H9 (cell line): Measurements from ENCODE around the gene ROPN1B. TPM values are rescaled to one million over a fixed set of nuclear protein-coding genes. Genes with fewer than 3 reads are reported as not detected.

Experiments
- DNase-seq: peaks from one replicate; pipeline ENCODE4 v3.0.0-alpha.2; 2017
- H2AFZ ChIP-seq: one replicate; pipeline ENCODE4 v1.6.1; 2013; ENCODE audit warnings: mild to moderate bottlenecking, low read length, control low read depth, moderate library complexity
- H2AK5ac ChIP-seq: 2 replicates; pipeline ENCODE4 v1.6.1; 2013; ENCODE audit warnings: low read length, control low read depth, mixed read lengths; ENCODE audit not compliant: insufficient read length
- H2BK120ac ChIP-seq: one replicate; pipeline ENCODE4 v1.6.1; 2013; ENCODE audit warnings: low read depth, mild to moderate bottlenecking, low read length, control low read depth, inconsistent platforms; ENCODE audit not compliant: poor library complexity, severe bottlenecking
- H2BK12ac ChIP-seq: 2 replicates; pipeline ENCODE4 v1.6.1; 2013; ENCODE audit warnings: low read length, control low read depth, mixed read lengths, low read depth; ENCODE audit not compliant: insufficient read length
- H2BK15ac ChIP-seq: 2 replicates; pipeline ENCODE4 v1.6.1; 2013; ENCODE audit warnings: low read depth, low read length, control low read depth
- H2BK20ac ChIP-seq: one replicate; pipeline ENCODE4 v1.6.1; 2013; ENCODE audit warnings: low read depth, mild to moderate bottlenecking, low read length, control low read depth, inconsistent platforms; ENCODE audit not compliant: poor library complexity, severe bottlenecking
- H2BK5ac ChIP-seq: 2 replicates; pipeline ENCODE4 v1.6.1; 2013; ENCODE audit warnings: low read length, control low read depth, mixed read lengths; ENCODE audit not compliant: insufficient read length
- H3K14ac ChIP-seq: 2 replicates; pipeline ENCODE4 v1.6.1; 2013; ENCODE audit warnings: low read length, control low read depth; ENCODE audit not compliant: insufficient read depth
- H3K18ac ChIP-seq: 2 replicates; pipeline ENCODE4 v1.6.1; 2013; ENCODE audit warnings: low read depth, mild to moderate bottlenecking, mixed read lengths, low read length, control low read depth; ENCODE audit not compliant: insufficient read length
- H3K23ac ChIP-seq: 2 replicates; pipeline ENCODE4 v1.6.1; 2013; ENCODE audit warnings: low read length, control low read depth, mixed read lengths, low read depth; ENCODE audit not compliant: insufficient read length
- H3K23me2 ChIP-seq: 2 replicates; pipeline ENCODE4 v1.6.1; 2013; ENCODE audit warnings: low read depth, mild to moderate bottlenecking, mixed read lengths, low read length, control low read depth; ENCODE audit not compliant: insufficient read length, poor library complexity, severe bottlenecking
- H3K27ac ChIP-seq: 2 replicates; pipeline ENCODE4 v1.5.1; 2013; ENCODE audit warnings: low read length, control low read depth, mixed read lengths, low read depth; ENCODE audit not compliant: insufficient read length
- H3K27me3 ChIP-seq: 2 replicates; pipeline ENCODE4 v1.6.1; 2013; ENCODE audit warnings: low read length, control low read depth, inconsistent platforms; ENCODE audit not compliant: insufficient read depth
- H3K4ac ChIP-seq: 2 replicates; pipeline ENCODE4 v1.6.1; 2013; ENCODE audit warnings: low read depth, mild to moderate bottlenecking, control low read depth, inconsistent platforms, low read length, moderate library complexity
- H3K4me1 ChIP-seq: 2 replicates; pipeline ENCODE4 v1.6.1; 2013; ENCODE audit warnings: low read length, control low read depth, inconsistent platforms; ENCODE audit not compliant: insufficient read depth
- H3K4me2 ChIP-seq: 2 replicates; pipeline ENCODE4 v1.6.1; 2013; ENCODE audit warnings: low read length, control low read depth, mixed read lengths; ENCODE audit not compliant: insufficient read length, insufficient read depth
- H3K56ac ChIP-seq: 2 replicates; pipeline ENCODE4 v1.6.1; 2013; ENCODE audit warnings: low read depth, mild to moderate bottlenecking, mixed read lengths, low read length, control low read depth; ENCODE audit not compliant: insufficient read length
- H3K79me1 ChIP-seq: 2 replicates; pipeline ENCODE4 v1.6.1; 2013; ENCODE audit warnings: low read depth, mild to moderate bottlenecking, moderate library complexity, low read length, control low read depth, inconsistent platforms; ENCODE audit not compliant: insufficient read depth, poor library complexity, severe bottlenecking
- H3K79me2 ChIP-seq: 2 replicates; pipeline ENCODE4 v1.6.1; 2013; ENCODE audit warnings: low read length, control low read depth, inconsistent platforms; ENCODE audit not compliant: insufficient read depth
- H3K9ac ChIP-seq: 2 replicates; pipeline ENCODE4 v1.6.1; 2013; ENCODE audit warnings: low read length, control low read depth, mixed read lengths; ENCODE audit not compliant: insufficient read length; ENCODE audit errors: extremely low read depth
- H3K9me3 ChIP-seq: one replicate; pipeline ENCODE4 v1.6.1; 2013; ENCODE audit warnings: low read depth, low read length, inconsistent platforms; ENCODE audit not compliant: control insufficient read depth
- H3T11ph ChIP-seq: one replicate; pipeline ENCODE4 v1.6.1; 2013; ENCODE audit warnings: mild to moderate bottlenecking, low read length, control low read depth, inconsistent platforms
- H4K20me1 ChIP-seq: one replicate; pipeline ENCODE4 v1.6.1; 2013; ENCODE audit not compliant: control insufficient read depth, insufficient read length, insufficient read depth
- H4K5ac ChIP-seq: 2 replicates; pipeline ENCODE4 v1.6.1; 2013; ENCODE audit warnings: low read depth, mild to moderate bottlenecking, mixed read lengths, low read length, control low read depth; ENCODE audit not compliant: insufficient read length
- H4K8ac ChIP-seq: replicated peaks from 2 replicates; pipeline ENCODE4 v1.6.1; 2013; ENCODE audit warnings: low read length, control low read depth, mixed read lengths, low read depth; ENCODE audit not compliant: insufficient read length
- H4K91ac ChIP-seq: 2 replicates; pipeline ENCODE4 v1.6.1; 2013; ENCODE audit warnings: low read depth, mild to moderate bottlenecking, moderate library complexity, mixed read lengths, low read length, control low read depth; ENCODE audit not compliant: insufficient read length
- H3K27ac Mint-ChIP-seq, 3 experiments: 2 replicates in 2 of 3; 3 replicates in 1 of 3; pipeline ENCODE4 v1.8.0; 2020 to 2021; ENCODE audit warnings: mixed read lengths in 3 of 3, mild to moderate bottlenecking in 1 of 3, moderate library complexity in 1 of 3
- H3K27me3 Mint-ChIP-seq: 2 replicates; pipeline ENCODE4 v1.8.0; 2021; ENCODE audit warnings: low read depth, mild to moderate bottlenecking, moderate library complexity, mixed read lengths
- H3K36me3 Mint-ChIP-seq, 3 experiments: 2 replicates in 2 of 3; 3 replicates in 1 of 3; pipeline ENCODE4 v1.8.0; 2020 to 2021; ENCODE audit warnings: low read depth in 3 of 3, mixed read lengths in 3 of 3; ENCODE audit not compliant: insufficient read depth in 1 of 3
- H3K4me1 Mint-ChIP-seq, 2 experiments: 2 replicates each; pipeline ENCODE4 v1.8.0; 2020; ENCODE audit warnings: mixed read lengths in 2 of 2
- H3K4me3 Mint-ChIP-seq, 2 experiments: 2 replicates in 1 of 2; 3 replicates in 1 of 2; pipeline ENCODE4 v1.8.0; 2020 to 2021; ENCODE audit warnings: mild to moderate bottlenecking in 2 of 2, mixed read lengths in 2 of 2, moderate library complexity in 1 of 2
- H3K9me3 Mint-ChIP-seq, 2 experiments: 2 replicates in 1 of 2; 3 replicates in 1 of 2; pipeline ENCODE4 v1.8.0; 2020; ENCODE audit warnings: mild to moderate bottlenecking in 2 of 2, mixed read lengths in 2 of 2, moderate library complexity in 1 of 2
- WGBS: extraction: QIAGEN DNeasy Blood & Tissue Kit; methylation state at CpG from one replicate; pipeline ENCODE4 v1.1.7; 2013; ENCODE audit warnings: missing lambda C conversion rate, low lambda C conversion rate, mixed read lengths; ENCODE audit not compliant: insufficient read length; ENCODE audit errors: extremely low coverage; 5-methylcytosine and 5-hydroxymethylcytosine counted together
- total RNA-seq: library from RNA; stranded (reverse); gene quantifications from 2 replicates; pipeline ENCODE4 v1.2.1, GENCODE V29; 2021
- TF ChIP-seq, protein P1 (sequence below): fragments of 200-600 bp; sonication (generic); conservative IDR thresholded peaks from 3 replicates; pipeline ENCODE4 v1.8.0; 2021; ENCODE audit warnings: antibody characterized with exemption, mild to moderate bottlenecking

The ROPN1B gene
- total RNA-seq, 1 experiment from 2014 or later, result not detected

DNA sequence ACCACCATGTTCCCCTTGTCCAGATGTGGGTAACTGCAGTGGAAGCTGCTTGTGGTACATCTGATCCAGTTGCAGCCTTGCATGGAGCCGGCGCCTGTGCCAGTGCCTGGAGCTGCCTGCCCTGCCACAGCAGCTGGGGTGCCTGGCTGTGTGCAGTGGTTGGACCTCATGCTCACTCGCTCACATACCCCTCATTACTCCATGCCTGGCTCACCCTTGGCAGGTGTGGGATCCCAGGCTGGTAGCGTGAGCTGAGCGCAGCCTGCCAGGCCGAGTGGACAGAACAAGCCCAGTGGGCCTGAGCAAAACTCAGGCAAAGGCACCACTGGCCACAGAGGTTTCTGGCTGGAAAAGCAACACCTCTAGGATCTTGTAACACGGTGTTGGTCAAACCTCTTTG lies 35.7 kb downstream of the ROPN1B start:
- peaks cover 5 to 23% (median 7%) of the 10 kb centered on the region in 3 experiments for H3K36me3 Mint-ChIP-seq
- Histone ChIP-seq H4K5ac (no peak overlapping the region), H3T11ph (no peak overlapping the region), H4K91ac (no peak overlapping the region), H3K4me1 (no peaks in the 10 kb centered on the region), H3K4ac (no peak overlapping the region), H2BK20ac (no peak overlapping the region), H2BK12ac (no peak overlapping the region), H3K4me2 (no peak overlapping the region), H3K79me2 (no peaks in the 10 kb centered on the region), H3K18ac (no peak overlapping the region), H2BK5ac (no peak overlapping the region), H3K79me1 (no peaks in the 10 kb centered on the region), H2AK5ac (no peak overlapping the region), H4K8ac (no peak overlapping the region), H2BK120ac (no peak overlapping the region), H3K56ac (no peak overlapping the region), H2AFZ (no peak overlapping the region), H3K27ac (no peak overlapping the region), H3K23me2 (no peaks in the 10 kb centered on the region), H3K23ac (no peak overlapping the region), H3K14ac (no peak overlapping the region), H3K9ac (no peak overlapping the region), H3K9me3 (no peaks in the 10 kb centered on the region), H4K20me1 (no peaks in the 10 kb centered on the region), H3K27me3 (no peaks in the 10 kb centered on the region), H2BK15ac (no peak overlapping the region)
- no CpG with 5 or more reads among the region's 7 CpGs for WGBS
- H3K4me1 Mint-ChIP-seq, result no peaks in the 10 kb centered on the region; a peak in 1 of 4 replicates
- H3K27me3 Mint-ChIP-seq, result peaks cover 15% of the 10 kb centered on the region
- H3K9me3 Mint-ChIP-seq, result peaks cover 15 to 24% of the 10 kb centered on the region in 2 experiments; a peak in 4 of 5 replicates
- H3K4me3 Mint-ChIP-seq, result no peak overlapping the region
- no peak overlapping the region; a peak in 1 of 7 replicates for H3K27ac Mint-ChIP-seq
- TF ChIP-seq, protein P1, sequence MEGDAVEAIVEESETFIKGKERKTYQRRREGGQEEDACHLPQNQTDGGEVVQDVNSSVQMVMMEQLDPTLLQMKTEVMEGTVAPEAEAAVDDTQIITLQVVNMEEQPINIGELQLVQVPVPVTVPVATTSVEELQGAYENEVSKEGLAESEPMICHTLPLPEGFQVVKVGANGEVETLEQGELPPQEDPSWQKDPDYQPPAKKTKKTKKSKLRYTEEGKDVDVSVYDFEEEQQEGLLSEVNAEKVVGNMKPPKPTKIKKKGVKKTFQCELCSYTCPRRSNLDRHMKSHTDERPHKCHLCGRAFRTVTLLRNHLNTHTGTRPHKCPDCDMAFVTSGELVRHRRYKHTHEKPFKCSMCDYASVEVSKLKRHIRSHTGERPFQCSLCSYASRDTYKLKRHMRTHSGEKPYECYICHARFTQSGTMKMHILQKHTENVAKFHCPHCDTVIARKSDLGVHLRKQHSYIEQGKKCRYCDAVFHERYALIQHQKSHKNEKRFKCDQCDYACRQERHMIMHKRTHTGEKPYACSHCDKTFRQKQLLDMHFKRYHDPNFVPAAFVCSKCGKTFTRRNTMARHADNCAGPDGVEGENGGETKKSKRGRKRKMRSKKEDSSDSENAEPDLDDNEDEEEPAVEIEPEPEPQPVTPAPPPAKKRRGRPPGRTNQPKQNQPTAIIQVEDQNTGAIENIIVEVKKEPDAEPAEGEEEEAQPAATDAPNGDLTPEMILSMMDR, result no peak
- no peak for DNase-seq
